Activated T-cell treated with anti-CD3 and anti-CD28 coated beads for 1 hour (primary cell): Measurements from ENCODE around the gene ZNF750.

Experiments
- DNase-seq: peaks from one replicate; pipeline ENCODE4 v3.0.0-alpha.2; 2020; ENCODE audit warnings: low read depth

Gene ZNF750

GRCh38 chr17:82839617-82840292, at the start of gene ZNF750:
TSS of gene ZNF750 (minus strand) at chr17:82840022. CDS start at chr17:82832454, 7,568 bp downstream.
- DNase-seq = no peak

- no peak for DNase-seq
Observed at GRCh38 chr17:82888583-82889495, 49.0 kb upstream of the ZNF750 start.

- no peak for DNase-seq
Observed at GRCh38 chr17:82887255-82888164, 47.7 kb upstream of the ZNF750 start.

- DNase-seq = no peak
Observed at GRCh38 chr17:82884970-82885353, 45.1 kb upstream of the ZNF750 start.

- DNase-seq = no peak
Observed at GRCh38 chr17:82884341-82884969, 44.6 kb upstream of the ZNF750 start.

GRCh38 chr17:82883419-82884031, 43.7 kb upstream of the ZNF750 start:
- DNase-seq = no peak

GRCh38 chr17:82882715-82883418, 43.0 kb upstream of the ZNF750 start:
- peak; percentile 66 for DNase-seq

GRCh38 chr17:82881900-82882714, 42.3 kb upstream of the ZNF750 start:
- no peak for DNase-seq

GRCh38 chr17:82881324-82881823, 41.6 kb upstream of the ZNF750 start:
- no peak for DNase-seq

GRCh38 chr17:82880620-82881323, 41.0 kb upstream of the ZNF750 start:
- DNase-seq = no peak

- no peak for DNase-seq
Observed at GRCh38 chr17:82879241-82879640, 39.4 kb upstream of the ZNF750 start.

- DNase-seq = no peak
Observed at GRCh38 chr17:82878527-82878926, 38.7 kb upstream of the ZNF750 start.

- DNase-seq = no peak
Observed at GRCh38 chr17:82876602-82877379, 37.0 kb upstream of the ZNF750 start.

GRCh38 chr17:82876149-82876548, 36.3 kb upstream of the ZNF750 start:
- DNase-seq = no peak

GRCh38 chr17:82875407-82875856, 35.6 kb upstream of the ZNF750 start:
- no peak for DNase-seq

GRCh38 chr17:82874011-82874835, 34.4 kb upstream of the ZNF750 start:
- no peak for DNase-seq

- DNase-seq = no peak
Observed at GRCh38 chr17:82873521-82873920, 33.7 kb upstream of the ZNF750 start.
